Measurements from ENCODE around the gene GALNT7.
A peak's percentile ranks its signal among the peaks of the same experiment; 100 is the strongest.

GALNT7 gene

GRCh38 chr4:173264245-173264644 is 95.6 kb downstream of the GALNT7 start:
- DNase-seq (ENCODE audit: low read depth in 2 of 2) = no peak

GRCh38 chr4:173264684-173265185 is 96.1 kb downstream of the GALNT7 start:
- DNase-seq (ENCODE audit: low read depth in 2 of 2) = peak in 1 of 2 experiments; percentile 50

- DNase-seq (ENCODE audit: low read depth in 2 of 2) = no peak
Measured at GRCh38 chr4:173265751-173266150, 97.1 kb downstream of the GALNT7 start.

- DNase-seq (ENCODE audit: low read depth in 2 of 2) = no peak
Measured at GRCh38 chr4:173267711-173268110, 99.1 kb downstream of the GALNT7 start.

- DNase-seq (ENCODE audit: low read depth in 2 of 2) = no peak
Measured at GRCh38 chr4:173269280-173269679, 100.7 kb downstream of the GALNT7 start.

- DNase-seq (ENCODE audit: low read depth in 2 of 2) = peak in 1 of 2 experiments; percentile 13
Measured at GRCh38 chr4:173270312-173271027, 101.9 kb downstream of the GALNT7 start.

GRCh38 chr4:173272314-173272713 is 103.7 kb downstream of the GALNT7 start:
- no peak for DNase-seq (ENCODE audit: low read depth in 2 of 2)

GRCh38 chr4:173272996-173273395 is 104.4 kb downstream of the GALNT7 start:
- peak in 1 of 2 experiments; percentile 47 for DNase-seq (ENCODE audit: low read depth in 2 of 2)

- DNase-seq (ENCODE audit: low read depth in 2 of 2) = peak in 1 of 2 experiments; percentile 44
Measured at GRCh38 chr4:173273941-173274340, 105.3 kb downstream of the GALNT7 start.

- no peak for DNase-seq (ENCODE audit: low read depth in 2 of 2)
Measured at GRCh38 chr4:173274744-173275143, 106.1 kb downstream of the GALNT7 start.

- DNase-seq (ENCODE audit: low read depth in 2 of 2) = no peak
Measured at GRCh38 chr4:173275150-173275549, 106.5 kb downstream of the GALNT7 start.

- no peak for DNase-seq (ENCODE audit: low read depth in 2 of 2)
Measured at GRCh38 chr4:173277340-173277739, 108.7 kb downstream of the GALNT7 start.

- no peak for DNase-seq (ENCODE audit: low read depth in 2 of 2)
Measured at GRCh38 chr4:173280998-173281397, 112.4 kb downstream of the GALNT7 start.

- no peak for DNase-seq (ENCODE audit: low read depth in 2 of 2)
Measured at GRCh38 chr4:173281406-173282255, 113.0 kb downstream of the GALNT7 start.

GRCh38 chr4:173282256-173282562 is 113.6 kb downstream of the GALNT7 start:
- DNase-seq (ENCODE audit: low read depth in 2 of 2) = no peak

GRCh38 chr4:173282626-173283025 is 114.0 kb downstream of the GALNT7 start:
- no peak for DNase-seq (ENCODE audit: low read depth in 2 of 2)

- no peak for DNase-seq (ENCODE audit: low read depth in 2 of 2)
Measured at GRCh38 chr4:173284463-173284862, 115.9 kb downstream of the GALNT7 start.

- no peak for DNase-seq (ENCODE audit: low read depth in 2 of 2)
Measured at GRCh38 chr4:173287486-173287885, 118.9 kb downstream of the GALNT7 start.

GRCh38 chr4:173288296-173288695 is 119.7 kb downstream of the GALNT7 start:
- DNase-seq (ENCODE audit: low read depth in 2 of 2) = peak in 1 of 2 experiments; percentile 8

- DNase-seq (ENCODE audit: low read depth in 2 of 2) = no peak
Measured at GRCh38 chr4:173288698-173289352, 120.2 kb downstream of the GALNT7 start.

GRCh38 chr4:173289353-173289727 is 120.7 kb downstream of the GALNT7 start:
- no peak for DNase-seq (ENCODE audit: low read depth in 2 of 2)

- DNase-seq (ENCODE audit: low read depth in 2 of 2) = no peak
Measured at GRCh38 chr4:173291899-173292298, 123.3 kb downstream of the GALNT7 start.

Measured in fibroblast of skin of left biceps (primary cell).